PC-3 (cell line): Measurements from ENCODE around the gene NHSL1.

ENCODE experiments used
- EZH2 ChIP-seq: fragments of 300-600 bp; sonication (generic); IDR thresholded peaks from one replicate; pipeline ENCODE4 v1.6.1; 2017; ENCODE audit warnings: antibody characterized with exemption, mild to moderate bottlenecking, low read length; ENCODE audit not compliant: unreplicated experiment
- TF ChIP-seq, protein P1 (sequence below): fragments of 300-600 bp; sonication (generic); conservative IDR thresholded peaks from 2 replicates; pipeline ENCODE4 v1.5.1; 2017; ENCODE audit warnings: antibody characterized with exemption, low read depth, mild to moderate bottlenecking, low read length

DNA sequence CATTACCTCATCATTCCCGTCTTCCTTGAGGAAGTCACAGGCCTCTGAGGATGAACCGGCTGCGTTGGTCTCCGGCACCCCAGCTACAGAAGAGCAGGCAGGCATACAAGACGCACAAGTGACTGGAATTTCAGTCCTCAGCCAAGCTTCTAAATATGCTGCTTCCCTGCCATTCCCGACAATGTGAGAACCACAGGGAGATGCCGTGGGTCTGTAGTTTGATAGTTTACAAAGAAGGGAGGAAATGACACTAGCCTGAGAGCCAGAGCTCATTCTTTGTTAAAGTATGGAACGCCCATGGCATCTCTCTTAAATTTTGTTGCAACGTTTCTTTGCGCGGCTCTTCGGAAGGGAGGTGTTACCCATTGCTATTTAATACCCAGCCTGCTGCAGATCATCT is 69.5 kb downstream of the NHSL1 start:
- TF ChIP-seq, protein P1, sequence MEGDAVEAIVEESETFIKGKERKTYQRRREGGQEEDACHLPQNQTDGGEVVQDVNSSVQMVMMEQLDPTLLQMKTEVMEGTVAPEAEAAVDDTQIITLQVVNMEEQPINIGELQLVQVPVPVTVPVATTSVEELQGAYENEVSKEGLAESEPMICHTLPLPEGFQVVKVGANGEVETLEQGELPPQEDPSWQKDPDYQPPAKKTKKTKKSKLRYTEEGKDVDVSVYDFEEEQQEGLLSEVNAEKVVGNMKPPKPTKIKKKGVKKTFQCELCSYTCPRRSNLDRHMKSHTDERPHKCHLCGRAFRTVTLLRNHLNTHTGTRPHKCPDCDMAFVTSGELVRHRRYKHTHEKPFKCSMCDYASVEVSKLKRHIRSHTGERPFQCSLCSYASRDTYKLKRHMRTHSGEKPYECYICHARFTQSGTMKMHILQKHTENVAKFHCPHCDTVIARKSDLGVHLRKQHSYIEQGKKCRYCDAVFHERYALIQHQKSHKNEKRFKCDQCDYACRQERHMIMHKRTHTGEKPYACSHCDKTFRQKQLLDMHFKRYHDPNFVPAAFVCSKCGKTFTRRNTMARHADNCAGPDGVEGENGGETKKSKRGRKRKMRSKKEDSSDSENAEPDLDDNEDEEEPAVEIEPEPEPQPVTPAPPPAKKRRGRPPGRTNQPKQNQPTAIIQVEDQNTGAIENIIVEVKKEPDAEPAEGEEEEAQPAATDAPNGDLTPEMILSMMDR, result no peak
- TF ChIP-seq EZH2, result no peak
